ENCODE measurements around the gene SCAANT1. TPM values are rescaled to one million over a fixed set of nuclear protein-coding genes. Genes with fewer than 3 reads are reported as not detected.

SCAANT1 gene
- total RNA-seq (2014; rRNA removed; shearing (Covaris generic)) = not detected in 2 replicates

GRCh38 chr3:63911873-63912767 is at the start of gene SCAANT1:
Gene SCAANT1 (minus strand): TSS chr3:63912383.
- DNase-seq (ENCODE audit: low spot score) = peak; percentile 79

- DNase-seq (ENCODE audit: low spot score) = peak; percentile 71
These were observed 49.7 kb upstream of the SCAANT1 start for GRCh38 chr3:63961891-63962290.

GRCh38 chr3:63960048-63960711 is 48.0 kb upstream of the SCAANT1 start:
- DNase-seq (ENCODE audit: low spot score) = peak; percentile 65

- DNase-seq (ENCODE audit: low spot score) = no peak
These were observed 47.0 kb upstream of the SCAANT1 start for GRCh38 chr3:63959146-63959545.

- no peak for DNase-seq (ENCODE audit: low spot score)
These were observed 43.8 kb upstream of the SCAANT1 start for GRCh38 chr3:63955830-63956545.

- no peak for DNase-seq (ENCODE audit: low spot score)
These were observed 43.0 kb upstream of the SCAANT1 start for GRCh38 chr3:63955036-63955650.

GRCh38 chr3:63954182-63954581 is 42.0 kb upstream of the SCAANT1 start:
- DNase-seq (ENCODE audit: low spot score) = no peak

- no peak for DNase-seq (ENCODE audit: low spot score)
These were observed 40.0 kb upstream of the SCAANT1 start for GRCh38 chr3:63952248-63952594.

GRCh38 chr3:63951492-63952247 is 39.5 kb upstream of the SCAANT1 start:
- DNase-seq (ENCODE audit: low spot score) = no peak

- DNase-seq (ENCODE audit: low spot score) = no peak
These were observed 38.5 kb upstream of the SCAANT1 start for GRCh38 chr3:63950698-63951097.

- DNase-seq (ENCODE audit: low spot score) = no peak
These were observed 36.8 kb upstream of the SCAANT1 start for GRCh38 chr3:63949005-63949404.

- DNase-seq (ENCODE audit: low spot score) = no peak
These were observed 35.4 kb upstream of the SCAANT1 start for GRCh38 chr3:63947594-63947993.

GRCh38 chr3:63946753-63947152 is 34.6 kb upstream of the SCAANT1 start:
- DNase-seq (ENCODE audit: low spot score) = no peak

GRCh38 chr3:63945558-63946096 is 33.4 kb upstream of the SCAANT1 start:
- no peak for DNase-seq (ENCODE audit: low spot score)

GRCh38 chr3:63943678-63944077 is 31.5 kb upstream of the SCAANT1 start:
- DNase-seq (ENCODE audit: low spot score) = no peak

GRCh38 chr3:63942528-63942927 is 30.3 kb upstream of the SCAANT1 start:
- DNase-seq (ENCODE audit: low spot score) = no peak

- no peak for DNase-seq (ENCODE audit: low spot score)
These were observed 28.2 kb upstream of the SCAANT1 start for GRCh38 chr3:63940389-63940757.

- peak; percentile 61 for DNase-seq (ENCODE audit: low spot score)
These were observed 25.8 kb upstream of the SCAANT1 start for GRCh38 chr3:63937661-63938651.

- no peak for DNase-seq (ENCODE audit: low spot score)
These were observed 24.7 kb upstream of the SCAANT1 start for GRCh38 chr3:63936925-63937324.
